ENCODE results near the gene CDCA3.
"Not testable (repeated sequence)": the region's sequence is repeated elsewhere in the genome, so short reads cannot be mapped to it uniquely, and the experiment has no call there.

DNA sequence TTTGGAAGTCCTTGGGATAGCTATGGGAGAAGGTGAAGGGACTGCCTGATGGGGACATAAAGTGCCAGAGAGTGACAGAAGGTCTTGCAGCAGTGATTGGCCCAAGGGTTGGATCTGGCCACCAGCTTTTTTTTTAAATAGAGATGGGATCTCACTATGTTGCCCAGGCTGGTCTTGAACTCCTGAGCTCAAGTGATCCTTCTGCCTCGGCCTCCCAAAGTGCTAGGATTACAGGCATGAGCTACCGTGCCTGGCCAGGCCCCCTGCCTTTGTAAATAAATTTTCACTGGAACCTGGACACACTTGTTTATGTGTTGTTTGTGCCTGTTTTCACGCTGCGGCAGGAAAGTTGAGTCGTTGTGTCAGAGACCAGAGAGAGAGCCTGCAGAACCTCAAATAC lies 14.2 kb upstream of the CDCA3 start:
- not testable (repeated sequence) for TF ChIP-seq CTCF (IDR thresholded peaks at IDR 0.05); POLR2A (IDR thresholded peaks at IDR 0.05; ENCODE audit: low read depth); EP300 (IDR thresholded peaks at IDR 0.05)
